Hepatocyte (in vitro differentiated cells): ENCODE measurements around the gene IRF7. TPM values are rescaled to one million over a fixed set of nuclear protein-coding genes. Genes with fewer than 3 reads are reported as not detected.
A peak's percentile ranks its signal among the peaks of the same experiment; 100 is the strongest.

Source experiments
- DNase-seq: peaks from one replicate; pipeline ENCODE4 v3.0.0-alpha.2; 2016; ENCODE audit warnings: low spot score
- H2AFZ ChIP-seq: fragments of 200-600 bp; sonication (generic); 2 replicates; pipeline ENCODE4 v1.6.0; 2016; ENCODE audit warnings: antibody characterized with exemption, mild to moderate bottlenecking
- H3K27ac ChIP-seq: fragments of 200-600 bp; sonication (generic); 2 replicates; pipeline ENCODE4 v1.5.1; 2016; ENCODE audit warnings: mild to moderate bottlenecking
- H3K27me3 ChIP-seq: fragments of 200-600 bp; sonication (generic); 2 replicates; pipeline ENCODE4 v1.6.1; 2016
- H3K36me3 ChIP-seq: fragments of 200-600 bp; sonication (generic); replicated peaks from 2 replicates; pipeline ENCODE4 v1.5.1; 2016; ENCODE audit warnings: low read depth; ENCODE audit not compliant: insufficient read depth
- H3K4me1 ChIP-seq: fragments of 200-600 bp; sonication (generic); 2 replicates; pipeline ENCODE4 v1.5.1; 2016; ENCODE audit warnings: mild to moderate bottlenecking, moderate library complexity; ENCODE audit not compliant: insufficient read depth
- H3K4me2 ChIP-seq: fragments of 200-600 bp; sonication (generic); 2 replicates; pipeline ENCODE4 v1.6.0; 2016
- H3K4me3 ChIP-seq: fragments of 200-600 bp; sonication (generic); 2 replicates; pipeline ENCODE4 v1.5.1; 2016; ENCODE audit warnings: mild to moderate bottlenecking
- H3K79me2 ChIP-seq: fragments of 200-600 bp; sonication (generic); 2 replicates; pipeline ENCODE4 v1.6.0; 2017; ENCODE audit warnings: mild to moderate bottlenecking
- H3K9me2 ChIP-seq: fragments of 200-600 bp; sonication (generic); replicated peaks from 2 replicates; pipeline ENCODE4 v1.6.0; 2017; ENCODE audit warnings: mild to moderate bottlenecking; ENCODE audit not compliant: insufficient read depth
- H3K9me3 ChIP-seq: fragments of 200-600 bp; sonication (generic); 2 replicates; pipeline ENCODE4 v1.5.1; 2016; ENCODE audit warnings: low read depth, mild to moderate bottlenecking
- H4K20me1 ChIP-seq: fragments of 200-600 bp; sonication (generic); 2 replicates; pipeline ENCODE4 v1.6.0; 2016; ENCODE audit warnings: mild to moderate bottlenecking; ENCODE audit not compliant: insufficient read depth, poor library complexity, severe bottlenecking
- CTCF ChIP-seq: fragments of 200-600 bp; sonication (generic); IDR thresholded peaks from 2 replicates; pipeline ENCODE4 v1.5.1; 2016; ENCODE audit warnings: antibody characterized with exemption, mild to moderate bottlenecking; ENCODE audit not compliant: poor library complexity
- EZH2 ChIP-seq: fragments of 200-600 bp; sonication (generic); IDR thresholded peaks from 2 replicates; pipeline ENCODE4 v1.6.1; 2016; ENCODE audit warnings: antibody characterized with exemption, mild to moderate bottlenecking, borderline replicate concordance
- EZH2phosphoT487 ChIP-seq: fragments of 200-600 bp; sonication (generic); IDR thresholded peaks from one replicate; pipeline ENCODE4 v1.6.1; 2018; ENCODE audit warnings: antibody characterized with exemption, mild to moderate bottlenecking, low read depth, moderate library complexity; ENCODE audit not compliant: unreplicated experiment, severe bottlenecking
- WGBS: methylation state at CpG from one replicate; pipeline ENCODE4 v1.1.6; 2016; ENCODE audit warnings: low lambda C conversion rate; ENCODE audit errors: missing lambda C conversion rate; 5-methylcytosine and 5-hydroxymethylcytosine counted together
- polyA plus RNA-seq: library from polyadenylated mRNA; unstranded; fragments of >200 nt; fragmentation: Nextera tagmentation; extraction: Ambion mirVana; gene quantifications from 2 replicates; pipeline ENCODE4 v1.2.1, GENCODE V29; 2016
- total RNA-seq: library from RNA; depleted of rRNA; stranded (reverse); fragments of >200 nt; gene quantifications from 2 replicates; pipeline ENCODE4 v1.2.3, GENCODE V29; 2014

The IRF7 gene
- total and polyA plus RNA-seq, 2 experiments from 2014 or later = 10.4 to 24.6 TPM

- H3K36me3 ChIP-seq = no peaks in the 10 kb centered on the region
- 95% methylated on average over 19 of the region's 19 CpGs for WGBS
- DNase-seq = peak; percentile 5
- no peaks in the 10 kb centered on the region for H3K79me2 ChIP-seq
- peaks cover 30% of the 10 kb centered on the region for H4K20me1 ChIP-seq
- H3K27me3 ChIP-seq = peaks cover 32% of the 10 kb centered on the region
- no peaks in the 10 kb centered on the region for H3K9me3 ChIP-seq
- no peak overlapping the region for H3K27ac ChIP-seq
- H3K9me2 ChIP-seq = no peaks in the 10 kb centered on the region
- peaks cover 19% of the 10 kb centered on the region for H3K4me1 ChIP-seq
- TF ChIP-seq EZH2phosphoT487 (no peak), EZH2 (no peak), CTCF (no peak)
- no peak overlapping the region for H3K4me2 ChIP-seq
- no peak overlapping the region for H3K4me3 ChIP-seq
- no peak overlapping the region for H2AFZ ChIP-seq
Measured at GRCh38 chr11:641806-642370, 26.1 kb upstream of the IRF7 start.

GRCh38 chr11:640021-640706, 24.4 kb upstream of the IRF7 start:
- 31% methylated on average over 35 of the region's 69 CpGs for WGBS
- no peaks in the 10 kb centered on the region for H3K79me2 ChIP-seq
- H3K4me3 ChIP-seq = no peak overlapping the region
- no peak overlapping the region for H3K4me2 ChIP-seq
- peaks cover 22% of the 10 kb centered on the region for H3K4me1 ChIP-seq
- peaks cover 40% of the 10 kb centered on the region for H3K27me3 ChIP-seq
- H3K9me3 ChIP-seq = no peaks in the 10 kb centered on the region
- H4K20me1 ChIP-seq = peaks cover 40% of the 10 kb centered on the region
- peak; percentile 8 for DNase-seq
- no peaks in the 10 kb centered on the region for H3K36me3 ChIP-seq
- H3K9me2 ChIP-seq = no peaks in the 10 kb centered on the region
- TF ChIP-seq EZH2 (peak; percentile 64), CTCF (no peak)
- no peak overlapping the region for H3K27ac ChIP-seq
- no peak overlapping the region for H2AFZ ChIP-seq

- 3% methylated on average over 36 of the region's 80 CpGs for WGBS
- no peak overlapping the region for H3K27ac ChIP-seq
- H3K4me1 ChIP-seq = peaks cover 22% of the 10 kb centered on the region
- DNase-seq = peak; percentile 38
- TF ChIP-seq CTCF (no peak), EZH2 (peak; percentile 11), EZH2phosphoT487 (peak; percentile 72)
- H3K9me2 ChIP-seq = no peaks in the 10 kb centered on the region
- no peak overlapping the region for H3K4me3 ChIP-seq
- H3K27me3 ChIP-seq = peaks cover 40% of the 10 kb centered on the region
- no peak overlapping the region for H2AFZ ChIP-seq
- no peaks in the 10 kb centered on the region for H3K9me3 ChIP-seq
- peak overlapping the region; percentile 82 for H3K4me2 ChIP-seq
- no peaks in the 10 kb centered on the region for H3K36me3 ChIP-seq
- no peaks in the 10 kb centered on the region for H3K79me2 ChIP-seq
- H4K20me1 ChIP-seq = peaks cover 42% of the 10 kb centered on the region
Measured at GRCh38 chr11:639332-639955, 23.7 kb upstream of the IRF7 start.
